Stimulated activated CD8-positive, alpha-beta memory T cell treated with anti-CD3 and anti-CD28 coated beads, Interleukin-4, amount 100 ng/mL, for 24 hours (primary cell): ENCODE measurements around the gene SCN8A.
"Not testable (repeated sequence)": the region's sequence is repeated elsewhere in the genome, so short reads cannot be mapped to it uniquely, and the experiment has no call there.

Source experiments
- DNase-seq: peaks from one replicate; pipeline ENCODE4 v3.0.0-alpha.2; 2020; ENCODE audit warnings: low read depth

Gene SCN8A

GRCh38 chr12:51815571-51815970, 224.5 kb downstream of the SCN8A start:
- DNase-seq, result no peak

DNA sequence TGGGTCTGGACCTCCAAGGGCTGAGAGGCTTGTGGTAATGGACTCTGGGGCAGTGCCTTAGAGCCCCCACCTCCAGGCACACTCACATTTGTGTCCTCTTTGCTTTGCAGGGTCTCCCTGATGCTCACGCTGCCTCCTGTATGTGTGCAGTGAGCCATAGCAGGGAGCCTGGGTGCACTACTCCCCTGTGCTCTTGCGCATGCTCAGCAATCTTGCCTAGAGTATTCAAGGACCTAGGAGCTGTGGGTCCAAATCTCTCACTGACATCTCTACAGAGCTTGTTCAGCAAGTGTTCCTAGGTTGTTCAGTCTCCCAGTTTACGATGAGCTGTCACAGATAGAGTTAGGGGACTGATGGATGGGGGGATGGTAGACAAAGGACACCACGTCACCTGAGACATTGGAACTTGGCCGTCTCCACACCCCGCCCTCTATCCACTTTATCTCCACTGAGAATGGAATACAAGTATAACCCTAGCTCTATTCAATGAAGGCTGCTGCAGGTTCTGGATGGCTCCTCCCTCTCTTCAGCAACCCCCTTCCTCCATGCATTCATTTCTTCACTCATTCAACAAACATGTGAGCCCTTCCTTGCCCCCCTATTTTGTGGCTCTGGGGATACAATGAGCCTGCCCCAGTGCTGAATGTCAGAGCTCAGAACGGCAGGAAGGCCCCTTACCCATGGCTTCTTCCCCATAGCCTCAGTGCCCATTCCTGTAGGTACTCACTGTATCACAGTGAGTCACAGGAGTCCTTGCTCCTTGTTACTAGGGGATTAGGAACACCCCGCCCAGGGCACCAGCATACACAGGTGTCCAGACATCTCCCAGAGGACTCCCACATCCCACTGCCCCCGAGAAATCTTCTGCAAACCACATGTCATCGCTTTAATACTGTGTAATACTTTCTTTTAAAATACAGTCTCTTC, 226.3 kb downstream of the SCN8A start:
- no peak for DNase-seq

GRCh38 chr12:51818086-51818485, 227.1 kb downstream of the SCN8A start:
- no peak for DNase-seq

GRCh38 chr12:51818566-51819300, 227.7 kb downstream of the SCN8A start:
- DNase-seq, result no peak

DNA sequence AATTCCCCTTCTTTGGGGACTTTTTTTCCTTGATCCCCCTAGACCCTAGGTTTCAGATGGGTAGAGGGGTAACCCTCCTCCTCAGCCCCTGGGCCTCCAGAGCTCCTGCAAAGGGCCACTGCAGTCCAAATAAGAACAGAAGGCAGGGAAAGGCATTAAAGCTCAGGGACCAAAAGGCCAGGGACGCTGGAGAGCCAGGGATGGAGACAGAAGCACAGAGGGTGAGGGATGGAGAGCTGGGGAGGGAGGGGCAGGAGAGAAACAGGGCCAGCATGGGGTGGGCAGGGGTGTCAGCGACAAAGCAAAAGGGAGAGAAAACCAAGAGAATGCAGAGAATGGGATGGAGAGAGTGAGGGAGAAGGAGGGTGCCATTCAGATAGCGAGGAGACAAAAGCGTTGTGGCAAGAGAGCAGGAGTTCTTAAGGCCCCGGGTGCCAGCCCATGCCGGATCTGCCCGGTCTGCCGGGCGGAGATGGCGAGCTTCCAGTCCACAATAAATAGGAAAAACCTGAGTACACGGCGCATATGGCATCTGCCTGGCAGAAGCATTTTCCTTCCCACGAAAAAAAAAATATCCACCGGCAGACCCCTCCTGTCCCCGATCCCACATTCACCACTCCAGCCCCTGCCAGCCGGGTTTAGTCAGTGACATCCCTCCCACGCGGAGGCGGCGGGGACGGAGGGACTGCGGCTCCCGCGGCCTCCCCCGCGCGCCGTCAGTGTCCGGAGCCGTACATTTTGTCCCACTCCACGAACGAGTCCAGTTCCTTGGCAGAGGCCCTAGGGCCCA, 228.9 kb downstream of the SCN8A start:
- DNase-seq, result no peak

DNA sequence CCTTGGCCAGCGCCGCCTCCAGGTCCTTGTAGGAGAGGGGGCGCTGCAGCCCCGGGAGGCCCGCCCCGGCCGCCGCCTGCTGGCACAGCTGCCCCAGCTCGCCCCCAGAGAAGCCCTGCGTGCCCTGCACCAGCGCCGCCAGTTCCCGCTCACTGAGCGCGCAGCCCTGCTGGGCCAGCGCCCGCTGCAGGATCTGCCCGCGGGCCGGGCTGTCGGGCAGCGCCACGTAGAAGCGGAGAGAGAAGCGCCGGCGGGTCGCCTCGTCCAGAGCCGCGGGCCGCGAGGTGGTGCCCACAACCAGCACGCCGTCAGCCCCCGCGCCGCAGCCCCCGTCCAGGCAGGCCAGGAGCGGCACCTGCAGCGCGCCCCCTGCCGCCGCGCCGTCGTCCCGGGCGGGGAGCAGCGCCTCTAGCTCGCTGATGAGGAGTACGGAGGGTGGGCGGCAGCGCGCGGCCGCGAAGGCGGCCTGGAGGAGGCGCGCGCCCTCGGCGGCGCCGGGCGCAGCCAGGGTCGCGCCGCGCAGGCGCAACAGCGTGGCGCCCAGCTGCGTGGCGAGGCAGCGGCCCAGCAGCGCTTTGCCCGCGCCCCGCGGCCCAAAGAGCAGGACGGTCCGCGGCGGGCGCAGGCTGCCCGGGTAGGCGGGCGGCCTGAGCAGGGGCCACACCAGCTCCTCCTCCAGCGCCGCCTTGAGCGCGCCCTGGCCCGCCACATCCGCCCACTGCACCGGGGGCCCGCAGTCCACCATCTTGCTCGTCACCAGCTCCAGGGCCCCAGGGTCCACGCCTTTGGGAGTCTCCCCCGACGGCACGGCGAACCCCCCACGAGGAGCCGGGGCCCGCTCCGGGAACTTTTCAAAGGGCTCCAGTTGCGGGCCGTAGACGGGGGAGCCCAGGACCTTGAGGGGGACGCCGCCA, 229.8 kb downstream of the SCN8A start:
- peak; percentile 76 for DNase-seq

- DNase-seq, result no peak
These were observed 230.6 kb downstream of the SCN8A start for GRCh38 chr12:51821440-51822260.

DNA sequence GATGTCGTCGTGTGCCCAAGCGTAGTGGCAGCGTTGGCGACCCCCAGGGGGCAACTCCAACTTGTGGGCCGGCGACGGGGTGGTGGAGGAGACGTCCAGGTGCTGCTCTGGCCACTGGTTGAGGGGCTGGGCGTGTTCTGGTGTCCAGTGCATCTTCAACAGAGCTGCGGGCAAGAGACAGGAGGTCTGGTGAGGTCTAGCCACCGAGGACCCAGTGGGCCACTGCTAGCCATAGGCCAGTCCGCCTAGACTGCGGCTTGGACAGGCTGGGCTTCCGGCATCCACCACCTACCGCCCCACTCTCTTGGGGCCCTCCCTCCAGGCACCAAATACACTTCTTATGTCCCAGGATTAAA, 231.2 kb downstream of the SCN8A start:
- DNase-seq, result no peak

DNA sequence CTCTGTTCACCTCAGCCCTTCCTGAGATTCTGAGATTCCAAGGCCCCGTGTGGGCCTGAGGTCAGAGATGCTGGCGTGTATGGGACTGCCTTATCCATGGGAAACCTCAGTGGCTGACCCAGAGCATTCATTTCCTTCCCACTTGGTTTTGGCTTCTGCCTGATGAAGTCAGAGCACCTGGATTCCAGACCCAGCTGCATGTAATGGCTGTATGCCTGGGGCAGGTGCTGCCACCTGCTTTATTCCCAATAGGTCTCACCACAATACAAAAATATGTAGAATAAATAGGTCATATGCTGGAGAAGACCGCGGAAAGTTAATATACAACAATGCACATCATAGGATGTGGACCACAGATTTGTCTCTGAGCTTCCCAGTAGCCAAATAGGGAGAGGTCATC, 231.9 kb downstream of the SCN8A start:
- no peak for DNase-seq

DNA sequence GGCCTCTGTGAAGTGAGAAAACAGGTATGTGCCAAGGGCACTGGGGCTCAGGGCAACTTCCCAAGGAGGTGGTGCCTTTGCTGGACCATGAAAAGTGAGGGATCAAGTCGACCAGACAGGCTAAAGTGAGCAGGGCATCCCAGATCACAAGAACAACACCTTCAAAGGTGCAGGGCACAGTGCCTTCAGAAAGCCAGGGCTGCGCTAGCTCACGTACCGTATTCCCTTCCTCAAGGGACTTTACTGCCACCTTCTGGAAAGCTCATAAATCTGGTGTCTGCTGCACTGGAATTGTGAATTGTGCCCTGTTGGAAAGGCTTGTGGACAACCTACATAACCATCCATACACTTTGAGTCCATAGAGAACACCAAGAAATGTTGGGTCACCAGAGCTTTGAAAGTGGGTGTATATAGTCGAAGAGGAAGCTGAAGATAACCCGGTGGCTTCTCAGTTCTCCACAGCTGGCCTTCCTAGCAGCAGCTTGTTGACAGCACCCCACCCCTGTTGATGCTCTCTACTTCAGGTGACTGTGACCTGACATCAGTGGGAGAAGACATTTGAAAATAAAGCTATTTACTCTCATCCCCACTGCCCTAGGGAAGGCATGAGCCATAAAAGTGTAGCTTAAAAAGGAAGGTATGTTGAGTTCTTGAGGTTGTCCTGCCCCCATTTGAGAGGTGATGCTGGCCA, 233.0 kb downstream of the SCN8A start:
- DNase-seq, result no peak

- DNase-seq, result no peak
These were observed 234.2 kb downstream of the SCN8A start for GRCh38 chr12:51825216-51825615.

DNA sequence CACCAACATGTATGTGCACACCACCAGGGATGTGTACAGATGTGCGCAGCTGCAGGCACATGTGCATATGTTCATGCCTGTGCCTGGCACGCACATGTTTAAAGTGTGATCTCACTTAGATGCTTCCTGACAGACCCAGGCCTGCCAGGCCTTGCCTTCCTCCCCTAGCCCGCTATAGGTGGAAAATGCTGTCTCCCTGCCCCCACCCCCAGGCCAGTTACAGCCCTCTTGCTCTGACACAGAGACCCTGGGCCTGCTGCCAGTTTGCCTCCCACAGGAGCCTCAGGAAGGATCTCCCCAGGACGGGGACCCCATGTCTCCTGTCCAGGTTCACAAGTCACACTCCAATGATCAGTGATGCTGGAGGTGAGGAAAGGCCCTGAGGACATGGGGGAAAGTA, 235.8 kb downstream of the SCN8A start:
- no peak for DNase-seq

DNA sequence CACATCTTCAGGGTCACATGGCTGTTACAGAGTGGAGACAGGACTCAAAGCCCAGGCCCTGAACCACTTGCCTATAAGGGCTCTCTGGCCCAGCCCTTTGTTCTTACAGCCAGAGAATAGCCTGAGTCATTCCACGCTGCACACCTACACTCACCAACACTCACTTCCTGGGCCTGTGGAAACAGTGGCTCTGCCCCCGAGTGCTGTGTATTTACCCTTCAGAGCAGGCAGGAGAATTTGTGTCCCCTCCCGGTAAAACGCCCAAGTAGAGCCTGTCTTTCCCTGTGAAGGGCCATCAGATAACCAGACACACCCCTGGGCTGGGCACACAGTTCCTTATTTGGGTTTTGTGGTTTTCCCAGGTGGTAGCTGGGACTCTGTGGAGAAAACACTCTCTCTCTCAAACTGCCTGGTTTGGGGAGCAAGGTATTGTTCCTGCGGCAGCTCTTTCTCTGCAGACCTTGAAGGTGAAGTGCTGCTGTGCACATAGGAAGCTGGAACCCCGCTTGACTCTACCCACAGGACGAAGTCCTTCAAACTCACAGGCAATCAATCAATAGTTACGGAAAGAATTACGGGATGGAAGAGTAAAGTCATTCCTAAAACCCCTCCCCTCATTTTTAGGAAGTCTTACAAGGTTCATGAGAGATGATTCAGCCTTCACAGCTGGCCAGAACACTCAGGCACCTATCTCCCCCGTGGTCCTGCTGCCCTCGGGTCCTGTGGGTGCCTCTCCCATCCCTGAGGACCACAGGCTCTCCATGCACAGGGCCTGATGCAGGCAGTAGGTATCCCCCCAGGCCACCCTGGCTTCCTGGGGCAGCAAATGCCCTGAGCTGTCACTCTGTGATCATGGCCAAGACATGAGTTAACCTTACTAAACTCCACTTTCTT, 237.1 kb downstream of the SCN8A start:
- peak; percentile 40 for DNase-seq

GRCh38 chr12:51829011-51829481, 238.0 kb downstream of the SCN8A start:
- DNase-seq, result no peak

- no peak for DNase-seq
These were observed 238.6 kb downstream of the SCN8A start for GRCh38 chr12:51829641-51830040.

- not testable (repeated sequence) for DNase-seq
These were observed 240.8 kb downstream of the SCN8A start for GRCh38 chr12:51831817-51832216.

- no peak for DNase-seq
These were observed 241.5 kb downstream of the SCN8A start for GRCh38 chr12:51832354-51833107.
